HepG2 (cell line): ENCODE results near the gene TTC23. TPM values are rescaled to one million over a fixed set of nuclear protein-coding genes. Genes with fewer than 3 reads are reported as not detected.

ENCODE experiments used
- ASH2L ChIP-seq: fragments of 300-600, 200-600 bp; sonication (generic); IDR thresholded peaks from 2 replicates; pipeline ENCODE4 v1.7.0; 2017; ENCODE audit warnings: low read depth, mild to moderate bottlenecking, moderate library complexity, mixed read lengths, low read length; ENCODE audit not compliant: insufficient read length
- ATF5 ChIP-seq: sonication (generic); formaldehyde crosslinking; IDR thresholded peaks from 2 replicates; pipeline ENCODE4 v1.4.0; 2020; ENCODE audit warnings: mild to moderate bottlenecking, low read depth, missing genetic modification reagents
- CREB1 ChIP-seq, 2 experiments: fragments of 450-650 bp in 1 of 2; IDR thresholded peaks; 2 replicates each; pipeline ENCODE4 v1.6.1; 2016 to 2017; ENCODE audit warnings: control low read depth in 1 of 2, mild to moderate bottlenecking in 1 of 2, missing compliant biosample characterization in 1 of 2, missing genetic modification characterization in 1 of 2
- ELF1 ChIP-seq: sonication (generic); formaldehyde crosslinking; IDR thresholded peaks from 2 replicates; pipeline ENCODE4 v1.4.0; 2020; ENCODE audit warnings: missing genetic modification reagents
- ERF ChIP-seq: IDR thresholded peaks from 2 replicates; pipeline ENCODE4 v1.6.1; 2018; ENCODE audit warnings: missing biosample characterization, missing genetic modification reagents
- FOXK2 ChIP-seq: fragments of 450-650 bp; IDR thresholded peaks from 2 replicates; pipeline ENCODE4 v1.6.1; 2016
- FOXP1 ChIP-seq, 2 experiments: fragments of 450-650 bp in 1 of 2; IDR thresholded peaks; 2 replicates each; pipeline ENCODE4 v1.6.1; 2017 to 2018; ENCODE audit warnings: antibody characterized with exemption in 1 of 2
- GATA4 ChIP-seq: sonication (generic); IDR thresholded peaks from 2 replicates; pipeline ENCODE4 v1.6.1; 2016; ENCODE audit warnings: antibody characterized with exemption, low read depth, borderline replicate concordance
- GMEB1 ChIP-seq: sonication (generic); formaldehyde crosslinking; IDR thresholded peaks from 2 replicates; pipeline ENCODE4 v1.5.1; 2020; ENCODE audit warnings: missing genetic modification reagents, mild to moderate bottlenecking, borderline replicate concordance
- HNRNPL ChIP-seq: fragments of 200-400 bp; formaldehyde crosslinking; IDR thresholded peaks from 2 replicates; pipeline ENCODE4 v1.6.1; 2017; ENCODE audit warnings: mild to moderate bottlenecking, low read depth, low read length
- KDM5A ChIP-seq: fragments of 200-600 bp; sonication (generic); IDR thresholded peaks from 2 replicates; pipeline ENCODE4 v1.7.0; 2018; ENCODE audit warnings: antibody characterized with exemption, mild to moderate bottlenecking, low read length, borderline replicate concordance
- MYC ChIP-seq: sonication (generic); formaldehyde crosslinking; IDR thresholded peaks from 2 replicates; pipeline ENCODE4 v1.9.0; 2021; ENCODE audit warnings: missing genetic modification reagents, borderline replicate concordance
- NCOA2 ChIP-seq: sonication (generic); formaldehyde crosslinking; IDR thresholded peaks from 2 replicates; pipeline ENCODE4 v1.8.0; 2022; ENCODE audit warnings: inconsistent platforms
- NCOR1 ChIP-seq: fragments of 200-600 bp; sonication (generic); IDR thresholded peaks from 2 replicates; pipeline ENCODE4 v1.7.0; 2017; ENCODE audit warnings: antibody characterized with exemption, low read length, borderline replicate concordance
- NONO ChIP-seq, 2 experiments: fragments of 450-650 bp in 1 of 2; sonication (generic) in 1 of 2; formaldehyde crosslinking in 1 of 2; IDR thresholded peaks in 1 of 2; conservative IDR thresholded peaks in 1 of 2; 2 replicates each; pipeline versions ENCODE4 v1.6.1 to v1.8.0; 2017 to 2022; ENCODE audit warnings: mild to moderate bottlenecking in 1 of 2, missing genetic modification reagents in 1 of 2, moderate library complexity in 1 of 2
- RCOR2 ChIP-seq: IDR thresholded peaks from 2 replicates; pipeline ENCODE4 v1.6.1; 2016; ENCODE audit warnings: missing biosample characterization, missing genetic modification reagents
- SETDB1 ChIP-seq: sonication (generic); formaldehyde crosslinking; IDR thresholded peaks from 2 replicates; pipeline ENCODE4 v1.5.1; 2020; ENCODE audit warnings: missing genetic modification reagents, mild to moderate bottlenecking, borderline replicate concordance
- SP1 ChIP-seq, 2 experiments: fragments of 450-650 bp in 1 of 2; sonication (generic) in 1 of 2; formaldehyde crosslinking in 1 of 2; IDR thresholded peaks; 2 replicates each; pipeline versions ENCODE4 v1.4.0 to v1.6.1; 2016 to 2020; ENCODE audit warnings: missing genetic modification reagents in 1 of 2
- ZBTB44 ChIP-seq: sonication (generic); formaldehyde crosslinking; IDR thresholded peaks from 2 replicates; pipeline ENCODE4 v1.4.0; 2020; ENCODE audit warnings: missing genetic modification reagents
- ZMAT5 ChIP-seq: sonication (generic); formaldehyde crosslinking; IDR thresholded peaks from 2 replicates; pipeline ENCODE4 v1.5.0; 2020; ENCODE audit warnings: mild to moderate bottlenecking, low read depth, missing genetic modification reagents, borderline replicate concordance
- ZNF180 ChIP-seq: sonication (generic); formaldehyde crosslinking; IDR thresholded peaks from 2 replicates; pipeline ENCODE4 v1.4.0; 2020; ENCODE audit warnings: low read depth, missing genetic modification reagents, borderline replicate concordance
- ZNF44 ChIP-seq: sonication (generic); formaldehyde crosslinking; IDR thresholded peaks from 2 replicates; pipeline ENCODE4 v1.5.1; 2020; ENCODE audit warnings: mild to moderate bottlenecking, missing genetic modification reagents
- ZNF562 ChIP-seq: sonication (generic); formaldehyde crosslinking; IDR thresholded peaks from 2 replicates; pipeline ENCODE4 v1.8.0; 2022; ENCODE audit warnings: missing genetic modification reagents, borderline replicate concordance
- ZNF576 ChIP-seq: sonication (generic); formaldehyde crosslinking; IDR thresholded peaks from 2 replicates; pipeline ENCODE4 v1.4.0; 2020; ENCODE audit warnings: mild to moderate bottlenecking, missing genetic modification reagents
- polyA plus RNA-seq, 8 experiments: library from polyadenylated mRNA; depleted of rRNA in 3 of 8; stranded (reverse) in 7 of 8; unstranded in 1 of 8; fragments of >200 nt; fragmentation: Illumina TruSeq in 4 of 8; extraction: Trizol in 4 of 8; gene quantifications; 2 replicates each; pipeline versions ENCODE4 v1.2.1 to v1.2.3, GENCODE V29; 2011 to 2016; ENCODE audit warnings: low read depth in 4 of 8, missing spikeins in 1 of 8, mixed read lengths in 1 of 8; ENCODE audit not compliant: insufficient read depth in 1 of 8
- total RNA-seq, 5 experiments: library from RNA; depleted of rRNA; stranded (reverse); fragments of >200 nt; fragmentation: Illumina TruSeq; extraction: Trizol; gene quantifications; 2 replicates each; pipeline ENCODE4 v1.2.3, GENCODE V29; 2016; ENCODE audit warnings: low read depth in 1 of 5

Gene TTC23
- total and polyA plus RNA-seq, 2 of the 13 experiments (the other 11 are each of a cell fraction or from before 2014, with no cell fraction given): 1.6 to 11.7 TPM

GRCh38 chr15:99249270-99249841 lies at the start of gene TTC23 (continued):
- no peak for TF ChIP-seq ZNF576 (CRISPR knock-in tag)
- no peak for TF ChIP-seq FOXK2
- TF ChIP-seq SETDB1 (CRISPR knock-in tag): no peak
- no peak for TF ChIP-seq ZMAT5
- no peak for TF ChIP-seq SP1 (IDR thresholded peaks at IDR 0.05)
- TF ChIP-seq SP1 (CRISPR knock-in tag; IDR thresholded peaks at IDR 0.05): no peak
- TF ChIP-seq RCOR2: no peak
- TF ChIP-seq CREB1 (IDR thresholded peaks at IDR 0.05): no peak
- peak; percentile 19; the same call in 1 of the 2 replicates for TF ChIP-seq CREB1 (CRISPR knock-in tag; IDR thresholded peaks at IDR 0.05)
- TF ChIP-seq ATF5 (CRISPR knock-in tag): no peak
- TF ChIP-seq MYC (CRISPR knock-in tag): no peak
- TF ChIP-seq NONO (IDR thresholded peaks at IDR 0.05): no peak
- TF ChIP-seq NONO (CRISPR knock-in tag; conservative IDR thresholded peaks at IDR 0.05): no peak
- no peak for TF ChIP-seq GATA4
- TF ChIP-seq NCOA2 (CRISPR knock-in tag): no peak
- peak; percentile 66 for TF ChIP-seq ASH2L
- TF ChIP-seq ZNF562 (CRISPR knock-in tag): no peak
- TF ChIP-seq GMEB1: no peak
- TF ChIP-seq KDM5A: peak; percentile 64; the same call in 1 of the 2 replicates
- no peak for TF ChIP-seq ZNF44 (CRISPR knock-in tag)
- no peak for TF ChIP-seq ZBTB44
- 0 out of 2 replicates have a peak, but pooled peaks have one; percentile 21 for TF ChIP-seq ERF (CRISPR knock-in tag)
- no peak for TF ChIP-seq NCOR1
- peak; percentile 34; the same call in 1 of the 2 replicates for TF ChIP-seq ELF1
- no peak for TF ChIP-seq FOXP1 (IDR thresholded peaks at IDR 0.05)
- no peak for TF ChIP-seq FOXP1 (CRISPR knock-in tag; IDR thresholded peaks at IDR 0.05)
- TF ChIP-seq ZNF180 (CRISPR knock-in tag): no peak
- no peak for TF ChIP-seq HNRNPL
